ENCODE results near the gene DDX23. TPM values are rescaled to one million over a fixed set of nuclear protein-coding genes. Genes with fewer than 3 reads are reported as not detected.
A peak's percentile ranks its signal among the peaks of the same experiment; 100 is the strongest.
"Not testable (repeated sequence)": the region's sequence is repeated elsewhere in the genome, so short reads cannot be mapped to it uniquely, and the experiment has no call there.

The DDX23 gene
- total RNA-seq, 2 donors from 2014 or later, result 131 to 162 TPM

DNA sequence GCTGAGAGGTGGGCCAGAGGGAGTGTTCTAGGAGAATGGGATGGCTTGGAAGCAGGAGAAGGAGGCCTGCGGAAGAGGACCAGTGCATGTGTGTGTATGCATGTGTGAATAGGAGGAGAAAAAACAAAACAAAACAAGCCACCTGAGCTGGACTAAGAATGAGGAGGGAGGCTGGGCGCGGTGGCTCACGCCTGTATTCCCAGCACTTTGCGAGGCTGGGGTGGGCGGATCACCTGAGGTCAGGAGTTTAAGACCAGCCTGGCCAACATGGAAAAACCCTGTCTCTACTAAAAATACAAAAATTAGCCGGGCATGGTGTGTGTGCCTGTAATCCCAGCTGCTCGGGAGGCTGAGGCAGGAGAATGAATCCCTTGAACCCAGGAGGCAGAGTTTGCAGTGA lies 21.6 kb upstream of the DDX23 start:
- H3K4me3 Mint-ChIP-seq; H3K4me1 Mint-ChIP-seq (ENCODE audit: low read depth in 2 of 2); DNase-seq (ENCODE audit: low spot score); H3K27ac Mint-ChIP-seq; H3K9me3 Mint-ChIP-seq; H3K36me3 Mint-ChIP-seq; ATAC-seq; H3K27me3 Mint-ChIP-seq: not testable (repeated sequence)

DNA sequence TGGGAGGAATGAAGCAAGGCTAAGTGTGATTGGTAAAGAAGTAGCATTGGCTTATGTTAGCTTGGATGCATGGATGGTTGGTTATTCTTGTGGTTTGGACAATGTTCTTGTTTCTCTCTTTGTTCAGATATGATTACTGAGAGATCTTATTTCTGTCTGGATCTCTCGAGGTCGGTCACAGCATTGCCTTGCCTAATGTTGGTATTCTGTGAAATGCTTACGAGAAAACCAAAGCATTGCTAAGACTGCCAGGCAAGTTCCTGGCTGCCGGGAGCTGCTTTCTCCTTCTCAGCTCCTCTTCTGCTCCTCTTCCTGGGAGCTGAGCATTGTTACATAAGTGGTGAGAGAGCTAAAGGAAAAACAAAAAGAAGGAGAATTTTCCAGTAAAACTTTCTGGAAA lies 21.1 kb upstream of the DDX23 start:
- Mint-ChIP-seq H3K9me3 (no peaks in the 10 kb centered on the region), H3K4me3 (no peak overlapping the region), H3K27me3 (peaks cover 0 to 2% of the 10 kb centered on the region in 2 donors), H3K27ac (no peak overlapping the region), H3K36me3 (no peaks in the 10 kb centered on the region), H3K4me1 (ENCODE audit: low read depth in 2 of 2) (no peaks in the 10 kb centered on the region)
- ATAC-seq (no peak), DNase-seq (ENCODE audit: low spot score) (no peak)

DNA sequence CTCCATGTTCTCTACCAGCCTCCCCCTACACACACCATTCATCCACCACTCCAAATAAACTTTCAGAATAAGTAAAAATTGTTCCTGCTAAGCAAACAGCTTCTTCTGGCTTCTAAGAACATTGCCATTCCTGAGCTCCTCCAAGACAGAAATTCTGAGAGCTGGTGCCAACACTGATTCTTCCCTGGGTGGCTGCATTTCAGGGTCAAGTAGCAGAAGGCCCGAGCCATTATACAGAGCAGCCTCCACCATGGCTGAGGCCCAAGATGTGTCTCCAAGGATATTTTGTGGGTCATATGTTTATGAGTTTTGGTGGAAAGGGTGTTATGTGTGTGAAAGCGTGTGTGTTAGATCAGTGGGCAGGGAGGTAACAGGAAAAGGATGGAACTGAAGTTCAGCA lies 17.2 kb upstream of the DDX23 start:
- Mint-ChIP-seq H3K36me3 (no peaks in the 10 kb centered on the region), H3K4me3 (no peak overlapping the region), H3K4me1 (ENCODE audit: low read depth in 2 of 2) (peaks cover 16 to 19% of the 10 kb centered on the region in 2 donors), H3K27me3 (peaks cover 2 to 11% of the 10 kb centered on the region in 2 donors), H3K9me3 (no peaks in the 10 kb centered on the region), H3K27ac (no peak overlapping the region)
- no peak for DNase-seq (ENCODE audit: low spot score)
- no peak for ATAC-seq

GRCh38 chr12:48868451-48868850 lies 16.5 kb upstream of the DDX23 start:
- Mint-ChIP-seq H3K27ac (no peak overlapping the region), H3K4me1 (ENCODE audit: low read depth in 2 of 2) (peaks cover 16 to 19% of the 10 kb centered on the region in 2 donors), H3K4me3 (no peak overlapping the region), H3K9me3 (no peaks in the 10 kb centered on the region), H3K36me3 (no peaks in the 10 kb centered on the region), H3K27me3 (peaks cover 9 to 16% of the 10 kb centered on the region in 2 donors)
- no peak for ATAC-seq
- no peak for DNase-seq (ENCODE audit: low spot score)

- Mint-ChIP-seq H3K4me1 (ENCODE audit: low read depth in 2 of 2) (peaks cover 16 to 22% of the 10 kb centered on the region in 2 donors), H3K4me3 (peak overlapping the region; percentile 89), H3K27ac (peak overlapping the region; percentile 42 to 86), H3K27me3 (peaks cover 18 to 29% of the 10 kb centered on the region in 2 donors), H3K36me3 (no peaks in the 10 kb centered on the region), H3K9me3 (no peaks in the 10 kb centered on the region)
- DNase-seq (ENCODE audit: low spot score) (no peak), ATAC-seq (peak; percentile 53 to 68)
Observed at GRCh38 chr12:48866052-48866711, 14.2 kb upstream of the DDX23 start.

DNA sequence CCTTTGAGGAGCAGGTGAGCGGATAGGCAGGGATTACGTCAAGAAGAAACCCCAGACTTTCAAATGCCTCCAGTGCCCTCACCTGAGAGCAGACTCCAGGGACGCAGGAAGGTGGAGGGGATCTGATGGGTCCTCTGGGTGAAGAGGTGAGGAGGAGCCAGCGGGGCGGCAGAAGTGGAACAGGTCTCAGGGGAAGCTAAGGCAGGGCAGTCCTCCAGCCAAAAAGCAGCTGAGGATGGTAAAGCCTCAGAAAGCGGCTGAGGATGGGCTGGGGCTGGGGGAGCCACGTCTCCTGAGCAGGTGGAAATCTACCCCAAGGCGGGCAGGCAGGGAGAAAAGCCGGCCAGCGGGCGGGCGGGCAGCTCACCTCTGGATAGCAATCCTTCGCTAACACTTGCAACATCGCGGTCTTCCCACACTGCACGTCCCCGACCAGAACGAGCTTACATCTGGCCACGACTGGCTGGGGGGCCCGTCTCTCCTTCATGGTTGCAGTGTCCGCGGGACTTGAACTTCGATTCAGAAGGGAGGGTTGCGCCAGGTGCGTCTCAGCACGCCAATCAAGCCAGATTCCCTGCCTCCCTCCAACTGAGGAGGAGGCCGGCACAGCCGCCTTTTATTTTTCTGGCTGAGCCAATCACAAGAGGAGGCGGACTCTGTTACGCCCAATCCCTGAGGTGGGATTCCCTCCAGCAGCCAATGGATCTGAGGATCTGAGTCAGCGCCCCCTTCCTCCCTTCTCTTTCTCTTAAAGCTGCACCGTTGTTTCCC lies 13.5 kb upstream of the DDX23 start, which contains the start of gene RND1:
Gene RND1 (minus strand): TSS at position 590 of the 771 bp plus-strand sequence. CDS start 103 bp downstream, at position 487.
- peak; percentile 97 to 98 for ATAC-seq
- Mint-ChIP-seq H3K27me3 (peaks cover 18 to 31% of the 10 kb centered on the region in 2 donors), H3K9me3 (no peaks in the 10 kb centered on the region), H3K4me3 (peak within 1 kb of the TSS; percentile 89), H3K4me1 (ENCODE audit: low read depth in 2 of 2) (peaks cover 16 to 22% of the 10 kb centered on the region in 2 donors), H3K36me3 (no peaks in the 10 kb centered on the region), H3K27ac (peak within 1 kb of the TSS; percentile 42 to 86)
- DNase-seq (ENCODE audit: low spot score), result peak; percentile 86

DNA sequence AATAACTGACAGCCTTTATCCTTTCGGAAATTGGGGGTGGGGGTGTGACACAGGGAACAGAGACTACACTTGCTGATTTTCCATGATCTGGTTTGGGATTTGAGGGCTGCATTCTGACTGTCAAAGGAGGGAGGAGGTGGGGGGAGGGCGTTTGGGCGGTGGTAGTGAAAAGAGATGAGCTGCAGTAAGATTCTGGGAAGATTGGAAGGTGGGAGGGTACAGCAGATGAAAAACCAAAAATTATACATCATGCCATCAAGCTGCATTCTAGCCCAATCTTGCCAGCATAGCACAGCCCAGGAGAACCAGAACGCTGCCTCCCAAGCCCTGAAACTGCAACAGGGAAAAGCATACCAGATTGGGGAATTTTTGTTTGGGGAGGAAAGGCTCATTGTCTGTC lies 11.3 kb upstream of the DDX23 start:
- ATAC-seq, result no peak
- Mint-ChIP-seq H3K4me3 (no peak overlapping the region), H3K4me1 (ENCODE audit: low read depth in 2 of 2) (peaks cover 16 to 22% of the 10 kb centered on the region in 2 donors), H3K27me3 (peaks cover 18 to 31% of the 10 kb centered on the region in 2 donors), H3K27ac (no peak overlapping the region), H3K9me3 (no peaks in the 10 kb centered on the region), H3K36me3 (no peaks in the 10 kb centered on the region)
- no peak for DNase-seq (ENCODE audit: low spot score)

- Mint-ChIP-seq H3K9me3 (no peaks in the 10 kb centered on the region), H3K27ac (no peak overlapping the region), H3K27me3 (peaks cover 18 to 31% of the 10 kb centered on the region in 2 donors), H3K4me1 (ENCODE audit: low read depth in 2 of 2) (peaks cover 16 to 22% of the 10 kb centered on the region in 2 donors), H3K36me3 (no peaks in the 10 kb centered on the region), H3K4me3 (no peak overlapping the region)
- no peak for ATAC-seq
- no peak for DNase-seq (ENCODE audit: low spot score)
Observed at GRCh38 chr12:48862760-48863159, 10.8 kb upstream of the DDX23 start.

- Mint-ChIP-seq H3K27ac (peak overlapping the region in 1 of 2 donors; percentile 47), H3K9me3 (no peaks in the 10 kb centered on the region), H3K27me3 (peaks cover 18 to 31% of the 10 kb centered on the region in 2 donors), H3K36me3 (no peaks in the 10 kb centered on the region), H3K4me3 (no peak overlapping the region), H3K4me1 (ENCODE audit: low read depth in 2 of 2) (peaks cover 15 to 19% of the 10 kb centered on the region in 2 donors)
- no peak for DNase-seq (ENCODE audit: low spot score)
- no peak for ATAC-seq
Observed at GRCh38 chr12:48861111-48861510, 9.1 kb upstream of the DDX23 start.

DNA sequence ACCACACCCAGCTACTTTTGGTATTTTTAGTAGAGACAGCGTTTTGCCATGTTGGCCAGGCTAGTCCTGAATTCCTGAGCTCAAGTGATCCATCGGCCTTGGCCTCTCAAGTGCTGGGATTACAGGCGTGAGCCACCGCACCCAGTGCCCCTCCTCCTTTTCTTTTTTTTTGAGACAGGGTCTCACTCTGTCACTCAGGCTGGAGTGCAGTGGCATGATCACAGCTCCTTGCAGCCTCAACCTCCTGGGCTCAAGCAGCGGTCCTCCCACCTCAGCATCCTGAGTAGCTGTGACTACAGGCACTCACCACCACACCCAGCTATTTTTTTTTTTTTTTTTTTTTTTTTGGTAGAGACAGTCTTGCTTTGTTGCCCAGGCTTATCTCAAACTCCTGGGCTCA lies 8.3 kb upstream of the DDX23 start:
- not testable (repeated sequence) for ATAC-seq; DNase-seq (ENCODE audit: low spot score); H3K4me3 Mint-ChIP-seq; H3K9me3 Mint-ChIP-seq; H3K36me3 Mint-ChIP-seq; H3K27ac Mint-ChIP-seq
- H3K27me3 Mint-ChIP-seq, result peaks cover 18 to 31% of the 10 kb centered on the region in 2 donors
- peaks cover 6 to 12% of the 10 kb centered on the region in 2 donors for H3K4me1 Mint-ChIP-seq (ENCODE audit: low read depth in 2 of 2)

- no peaks in the 10 kb centered on the region for H3K36me3 Mint-ChIP-seq
- DNase-seq (ENCODE audit: low spot score) (no peak), ATAC-seq (no peak)
- H3K27me3 Mint-ChIP-seq, result peaks cover 18 to 26% of the 10 kb centered on the region in 2 donors
- H3K9me3 Mint-ChIP-seq, result no peaks in the 10 kb centered on the region
- H3K4me3 Mint-ChIP-seq, result no peak overlapping the region
- peaks cover under 1 to 6% of the 10 kb centered on the region in 2 donors for H3K4me1 Mint-ChIP-seq (ENCODE audit: low read depth in 2 of 2)
- no peak overlapping the region for H3K27ac Mint-ChIP-seq
Observed at GRCh38 chr12:48859607-48860006, 7.6 kb upstream of the DDX23 start.

- Mint-ChIP-seq H3K36me3 (no peaks in the 10 kb centered on the region), H3K9me3 (no peaks in the 10 kb centered on the region), H3K27ac (no peak overlapping the region), H3K27me3 (peaks cover 5 to 14% of the 10 kb centered on the region in 2 donors), H3K4me3 (no peak overlapping the region), H3K4me1 (ENCODE audit: low read depth in 2 of 2) (peaks cover 5% of the 10 kb centered on the region in 2 donors)
- ATAC-seq (no peak), DNase-seq (ENCODE audit: low spot score) (no peak)
Observed at GRCh38 chr12:48858043-48858442, 6.1 kb upstream of the DDX23 start.

DNA sequence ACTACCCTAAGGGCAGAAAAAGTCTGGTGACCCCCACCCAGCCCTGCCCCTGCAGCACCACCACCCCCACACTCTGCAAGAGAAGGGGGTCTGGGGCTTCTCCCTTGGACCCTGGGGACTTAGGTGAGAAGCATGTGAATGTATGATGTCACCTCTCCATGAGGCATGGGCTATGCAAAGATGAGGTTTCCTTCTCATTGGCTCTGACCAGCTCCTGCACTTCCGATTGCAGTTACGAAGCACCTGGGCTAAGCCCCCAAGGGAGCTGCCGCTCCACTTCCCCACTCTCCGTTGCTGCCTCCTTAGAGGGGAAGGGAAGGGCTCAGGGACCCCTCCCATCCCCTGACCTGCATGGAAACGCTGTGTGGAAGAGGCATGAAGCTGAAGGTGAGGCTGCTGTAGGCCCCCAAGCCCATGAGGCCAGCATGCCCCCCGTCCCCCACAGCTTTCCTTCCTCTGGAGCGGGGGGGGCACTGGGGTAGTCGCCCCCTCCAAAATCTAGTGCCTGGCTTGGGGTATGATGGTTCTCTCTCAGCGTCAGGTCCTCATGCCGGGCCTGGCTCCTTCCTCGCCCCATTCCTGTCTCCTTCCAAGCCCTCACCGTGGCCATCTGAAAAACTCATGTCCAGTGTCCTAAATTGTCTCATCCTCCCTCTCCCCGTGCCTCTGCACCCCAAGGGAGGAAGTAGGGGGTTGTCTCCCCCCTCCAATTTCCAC lies 5.5 kb upstream of the DDX23 start:
- no peak overlapping the region for H3K27ac Mint-ChIP-seq
- peaks cover 9 to 10% of the 10 kb centered on the region in 2 donors for H3K4me1 Mint-ChIP-seq (ENCODE audit: low read depth in 2 of 2)
- no peak for ATAC-seq
- no peak overlapping the region for H3K4me3 Mint-ChIP-seq
- no peak for DNase-seq (ENCODE audit: low spot score)
- H3K9me3 Mint-ChIP-seq, result no peaks in the 10 kb centered on the region
- H3K27me3 Mint-ChIP-seq, result peaks cover 0 to 10% of the 10 kb centered on the region in 2 donors
- H3K36me3 Mint-ChIP-seq, result no peaks in the 10 kb centered on the region
